ENCODE measurements around the gene FRMD4A. TPM values are rescaled to one million over a fixed set of nuclear protein-coding genes. Genes with fewer than 3 reads are reported as not detected.

Gene FRMD4A
- total and polyA plus RNA-seq, 2 of the 4 experiments (the other 2 are of a cell fraction), result 30.3 to 68.8 TPM

GRCh38 chr10:13709931-13710650 is 620.6 kb downstream of the FRMD4A start (continued):
- no peak for TF ChIP-seq MAFK (IDR thresholded peaks at IDR 0.05; ENCODE audit: low read depth, low read length)

- TF ChIP-seq CHD1 (IDR thresholded peaks at IDR 0.05; ENCODE audit: low read depth, low read length), result no peak
- TF ChIP-seq USF2 (IDR thresholded peaks at IDR 0.05; ENCODE audit: low read depth, low read length), result no peak
- TF ChIP-seq, protein P1, sequence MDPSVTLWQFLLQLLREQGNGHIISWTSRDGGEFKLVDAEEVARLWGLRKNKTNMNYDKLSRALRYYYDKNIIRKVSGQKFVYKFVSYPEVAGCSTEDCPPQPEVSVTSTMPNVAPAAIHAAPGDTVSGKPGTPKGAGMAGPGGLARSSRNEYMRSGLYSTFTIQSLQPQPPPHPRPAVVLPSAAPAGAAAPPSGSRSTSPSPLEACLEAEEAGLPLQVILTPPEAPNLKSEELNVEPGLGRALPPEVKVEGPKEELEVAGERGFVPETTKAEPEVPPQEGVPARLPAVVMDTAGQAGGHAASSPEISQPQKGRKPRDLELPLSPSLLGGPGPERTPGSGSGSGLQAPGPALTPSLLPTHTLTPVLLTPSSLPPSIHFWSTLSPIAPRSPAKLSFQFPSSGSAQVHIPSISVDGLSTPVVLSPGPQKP (IDR thresholded peaks at IDR 0.05; ENCODE audit: borderline replicate concordance, low read depth, low read length), result no peak
- TF ChIP-seq FOS (IDR thresholded peaks at IDR 0.05; ENCODE audit: low read depth, low read length), result no peak
- TF ChIP-seq POLR2A (IDR thresholded peaks at IDR 0.05; ENCODE audit: low read depth, low read length), result no peak
- no peak for TF ChIP-seq CEBPB (IDR thresholded peaks at IDR 0.05; ENCODE audit: low read depth, low read length)
- H2AFZ ChIP-seq (replicated peaks; ENCODE audit: low read length, poor library complexity), result no peak overlapping the region
- no TSS peak for BruUV-seq (replicated peaks)
- H2BK120ac ChIP-seq (ENCODE audit: low read depth, low read length), result peak overlapping the region; percentile 80
- peak overlapping the region; percentile 90 for H3K4ac ChIP-seq (ENCODE audit: low read depth, low read length)
- peak overlapping the region; percentile 57 to 92 for H4K8ac ChIP-seq (ENCODE audit: low read depth in 2 of 2, low read length in 2 of 2)
- CTCF ChIA-PET, result interaction anchor here (0.6 to 1.5 kb wide), 3 partner anchors 10 to 95 kb away, joined by 3 read pairs; no protein-coding TSS in a partner anchor
- H3K4me1 ChIP-seq (ENCODE audit: control insufficient read depth, insufficient read depth, low read length), result peaks cover 28% of the 10 kb centered on the region
- peak overlapping the region; percentile 92 for H3K27ac ChIP-seq (ENCODE audit: insufficient read depth, low read length)
- intact Hi-C loops (cut with micrococcal nuclease), result loop anchor here (5.0 kb wide), 1 partner anchor 46 kb away; no protein-coding TSS in a partner anchor
- H3K27me3 ChIP-seq (ENCODE audit: control insufficient read depth, insufficient read depth, low read length), result no peaks in the 10 kb centered on the region
- H3K14ac ChIP-seq (replicated peaks; ENCODE audit: low read depth, low read length), result peak overlapping the region; percentile 98
- 100% methylated on average over 1 of the region's 8 CpGs; no CpG with 5 or more reads in 1 of the 2 experiments for WGBS, 2 experiments (ENCODE audit: extremely low coverage in 2 of 2, insufficient read length in 1 of 2)
- DNase-seq, result no peak
- peaks cover 18% of the 10 kb centered on the region; the same call in 1 of the 2 replicates for H3K9me1 ChIP-seq (ENCODE audit: insufficient read depth, low read length)
- peak overlapping the region; percentile 88 for H4K91ac ChIP-seq (ENCODE audit: insufficient read depth, low read depth, low read length)
- H3K4me2 ChIP-seq (ENCODE audit: low read depth, low read length), result peak overlapping the region; percentile 58
- dilution Hi-C loops (cut with HindIII; ENCODE audit: low sequenced_read_pairs, unreplicated experiment), result no loop called here
- H3K9me3 ChIP-seq (ENCODE audit: control insufficient read depth, insufficient read depth, low read length), result no peaks in the 10 kb centered on the region
- peak overlapping the region; percentile 92 for H4K5ac ChIP-seq (ENCODE audit: low read depth, low read length)
- 0 out of 2 replicates have a peak, but pooled peaks cover under 1% of the 10 kb centered on the region for H4K20me1 ChIP-seq (ENCODE audit: insufficient read depth, low read length)
- peak overlapping the region; percentile 93 for H2AK5ac ChIP-seq (ENCODE audit: low read depth, low read length)
- peak overlapping the region; percentile 83 for H3K9ac ChIP-seq (ENCODE audit: low read depth, low read length)
- peak overlapping the region; percentile 87 for H2BK5ac ChIP-seq (ENCODE audit: low read depth, low read length, poor library complexity, severe bottlenecking)
- 0 out of 2 replicates have a peak overlapping the region, but pooled peaks have one; percentile 6 for H3K4me3 ChIP-seq (ENCODE audit: insufficient read depth, low read depth, low read length)
- peak overlapping the region; percentile 76; the same call in 1 of the 2 replicates for H2BK20ac ChIP-seq (ENCODE audit: low read depth, low read length)
- peak overlapping the region; percentile 86; the same call in 1 of the 2 replicates for H3K56ac ChIP-seq (ENCODE audit: extremely low read depth, insufficient read depth, low read length)
- POLR2A ChIA-PET (ENCODE audit: unreplicated experiment), result interaction anchor here (1.0 to 1.2 kb wide), 2 partner anchors 8 to 10 kb away, joined by 3 read pairs; no protein-coding TSS in a partner anchor
- H2BK15ac ChIP-seq (ENCODE audit: low read depth, low read length), result peak overlapping the region; percentile 66; the same call in 2 of the 3 replicates
- no peak for ATAC-seq (ENCODE audit: low read depth)
- peak overlapping the region; percentile 80 for H3K18ac ChIP-seq (ENCODE audit: low read depth, low read length)
- H3K36me3 ChIP-seq (ENCODE audit: control insufficient read depth, insufficient read depth, low read length), result no peaks in the 10 kb centered on the region
- H2AK9ac ChIP-seq (replicated peaks; ENCODE audit: low read depth, low read length, poor library complexity), result peak overlapping the region; percentile 18
- H3K23ac ChIP-seq (ENCODE audit: low read depth, low read length), result peak overlapping the region; percentile 96; the same call in 1 of the 2 replicates
- H3K79me1 ChIP-seq (ENCODE audit: low read depth in 1 of 2, low read length in 2 of 2), result peaks cover 9 to 79% of the 10 kb centered on the region in 2 experiments
- in situ Hi-C loops (cut with MboI; ENCODE audit: low sequenced_read_pairs), result no loop called here
These were observed 622.3 kb downstream of the FRMD4A start for GRCh38 chr10:13708256-13708990.

Measured in IMR-90 (cell line).